Measurements from ENCODE around the gene GIT1. TPM values are rescaled to one million over a fixed set of nuclear protein-coding genes. Genes with fewer than 3 reads are reported as not detected.

Gene GIT1, protein sequence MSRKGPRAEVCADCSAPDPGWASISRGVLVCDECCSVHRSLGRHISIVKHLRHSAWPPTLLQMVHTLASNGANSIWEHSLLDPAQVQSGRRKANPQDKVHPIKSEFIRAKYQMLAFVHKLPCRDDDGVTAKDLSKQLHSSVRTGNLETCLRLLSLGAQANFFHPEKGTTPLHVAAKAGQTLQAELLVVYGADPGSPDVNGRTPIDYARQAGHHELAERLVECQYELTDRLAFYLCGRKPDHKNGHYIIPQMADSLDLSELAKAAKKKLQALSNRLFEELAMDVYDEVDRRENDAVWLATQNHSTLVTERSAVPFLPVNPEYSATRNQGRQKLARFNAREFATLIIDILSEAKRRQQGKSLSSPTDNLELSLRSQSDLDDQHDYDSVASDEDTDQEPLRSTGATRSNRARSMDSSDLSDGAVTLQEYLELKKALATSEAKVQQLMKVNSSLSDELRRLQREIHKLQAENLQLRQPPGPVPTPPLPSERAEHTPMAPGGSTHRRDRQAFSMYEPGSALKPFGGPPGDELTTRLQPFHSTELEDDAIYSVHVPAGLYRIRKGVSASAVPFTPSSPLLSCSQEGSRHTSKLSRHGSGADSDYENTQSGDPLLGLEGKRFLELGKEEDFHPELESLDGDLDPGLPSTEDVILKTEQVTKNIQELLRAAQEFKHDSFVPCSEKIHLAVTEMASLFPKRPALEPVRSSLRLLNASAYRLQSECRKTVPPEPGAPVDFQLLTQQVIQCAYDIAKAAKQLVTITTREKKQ
- 10 to 100 TPM; 72.7 to 75.1 TPM for total RNA-seq

- ChIA-PET CTCF (interaction anchor here (0.8 to 2.7 kb wide), 5 partner anchors 8 to 219 kb away, joined by 3 to 21 read pairs (median 5); partner anchors contain the start of genes ABHD15 and TP53I13), POLR2A (interaction anchor here (1.5 to 2.2 kb wide), 2 partner anchors 19 to 26 kb away, joined by 4 to 14 read pairs; no protein-coding TSS in a partner anchor)
- H3K27ac Mint-ChIP-seq, result peak within 1 kb of the TSS; percentile 90
- H3K4me3 Mint-ChIP-seq, result peak within 1 kb of the TSS; percentile 97
- peak; percentile 87 for DNase-seq
- no peaks in the 10 kb centered on the region for H3K9me3 Mint-ChIP-seq (ENCODE audit: insufficient read depth)
- no peaks in the 10 kb centered on the region for H3K27me3 Mint-ChIP-seq (ENCODE audit: low read depth)
- peaks cover 73% of the 10 kb centered on the region for H3K4me1 Mint-ChIP-seq (ENCODE audit: low read depth)
- ATAC-seq, result peak; percentile 74
- H3K36me3 Mint-ChIP-seq (ENCODE audit: low read depth), result peaks cover 2% of the 10 kb centered on the region
Measured at GRCh38 chr17:29589524-29590410, at the start of gene GIT1. GIT1 (minus strand) TSS chr17:29589648; CDS start chr17:29589378, 270 bp downstream.

DNA sequence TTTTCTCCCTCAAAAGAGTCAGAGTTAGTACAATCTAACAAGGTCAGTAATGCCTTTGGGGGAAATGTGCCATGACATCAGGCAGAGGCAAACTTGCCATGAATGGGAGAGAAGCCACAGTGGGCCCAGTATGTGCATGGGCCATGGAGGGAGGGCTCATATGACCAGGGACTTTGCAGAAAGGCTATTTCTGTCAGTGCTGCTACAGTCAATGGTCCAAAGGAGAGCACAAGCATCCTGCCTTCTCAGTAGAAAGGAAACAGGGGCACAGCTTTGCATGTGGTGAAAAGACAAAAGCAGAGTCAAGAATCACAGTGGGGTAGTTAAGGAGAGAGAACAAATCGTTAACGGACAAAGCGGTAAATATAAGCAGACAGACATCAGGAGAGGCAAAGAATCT, 44.4 kb upstream of the GIT1 start:
- no peak for DNase-seq
- POLR2A ChIA-PET, result no interaction called here
- Mint-ChIP-seq H3K9me3 (ENCODE audit: insufficient read depth) (no peaks in the 10 kb centered on the region), H3K4me3 (no peak overlapping the region), H3K27ac (peak overlapping the region; percentile 67), H3K4me1 (ENCODE audit: low read depth) (peaks cover 30% of the 10 kb centered on the region), H3K27me3 (ENCODE audit: low read depth) (no peaks in the 10 kb centered on the region), H3K36me3 (ENCODE audit: low read depth) (peaks cover 69% of the 10 kb centered on the region)
- peak; percentile 23 for ATAC-seq
- CTCF ChIA-PET, result interaction anchor here (1.2 to 3.3 kb wide), 3 partner anchors 16 to 145 kb away, joined by 3 to 19 read pairs (median 3); no protein-coding TSS in a partner anchor

- ChIA-PET POLR2A (no interaction called here), CTCF (no interaction called here)
- Mint-ChIP-seq H3K4me1 (ENCODE audit: low read depth) (peaks cover 38% of the 10 kb centered on the region), H3K36me3 (ENCODE audit: low read depth) (peaks cover 76% of the 10 kb centered on the region), H3K4me3 (no peak overlapping the region), H3K27ac (no peak overlapping the region), H3K9me3 (ENCODE audit: insufficient read depth) (no peaks in the 10 kb centered on the region), H3K27me3 (ENCODE audit: low read depth) (no peaks in the 10 kb centered on the region)
- no peak for DNase-seq
- no peak for ATAC-seq
Measured at GRCh38 chr17:29630630-29631193, 41.3 kb upstream of the GIT1 start.

DNA sequence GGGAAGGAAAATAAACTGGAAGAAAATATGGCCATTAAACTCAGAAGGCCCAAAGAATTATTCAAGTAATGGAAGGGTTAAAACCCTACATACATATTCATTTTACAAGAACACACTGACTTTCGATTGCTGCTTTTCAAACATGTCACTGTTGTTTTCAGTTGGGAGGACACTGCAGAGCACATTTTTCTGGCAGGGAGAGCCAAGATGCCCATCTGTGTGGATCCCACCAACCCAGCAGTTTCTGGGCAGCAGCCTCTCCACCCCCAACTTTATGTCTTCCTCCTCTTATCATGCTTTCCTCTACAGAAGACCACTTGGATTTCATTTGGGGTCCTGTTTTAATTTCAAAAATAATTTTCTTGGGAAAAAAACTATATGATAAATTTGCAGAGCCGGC, 40.4 kb upstream of the GIT1 start:
- peaks cover 45% of the 10 kb centered on the region for H3K4me1 Mint-ChIP-seq (ENCODE audit: low read depth)
- CTCF ChIA-PET, result interaction anchor here (0.6 kb wide), 1 partner anchor 94 kb away, joined by 3 read pairs; no protein-coding TSS in a partner anchor

GRCh38 chr17:29628644-29629043, 39.2 kb upstream of the GIT1 start:
- POLR2A ChIA-PET, result interaction anchor here (0.8 kb wide), 1 partner anchor 12 kb away, joined by 3 read pairs; no protein-coding TSS in a partner anchor
- CTCF ChIA-PET, result interaction anchor here (2.5 to 5.4 kb wide), 2 partner anchors 10 to 12 kb away, joined by 12 to 41 read pairs; no protein-coding TSS in a partner anchor
- peaks cover 67% of the 10 kb centered on the region for H3K36me3 Mint-ChIP-seq (ENCODE audit: low read depth)
- peaks cover 47% of the 10 kb centered on the region for H3K4me1 Mint-ChIP-seq (ENCODE audit: low read depth)
- no peaks in the 10 kb centered on the region for H3K9me3 Mint-ChIP-seq (ENCODE audit: insufficient read depth)
- no peaks in the 10 kb centered on the region for H3K27me3 Mint-ChIP-seq (ENCODE audit: low read depth)
- DNase-seq (no peak), ATAC-seq (no peak)
- H3K4me3 Mint-ChIP-seq, result no peak overlapping the region
- H3K27ac Mint-ChIP-seq, result no peak overlapping the region

More for the DNA sequence above, 40.4 kb upstream of the GIT1 start:
- Mint-ChIP-seq H3K27ac (no peak overlapping the region), H3K36me3 (ENCODE audit: low read depth) (peaks cover 75% of the 10 kb centered on the region), H3K4me3 (no peak overlapping the region), H3K27me3 (ENCODE audit: low read depth) (no peaks in the 10 kb centered on the region), H3K9me3 (ENCODE audit: insufficient read depth) (no peaks in the 10 kb centered on the region)
- DNase-seq, result no peak
- POLR2A ChIA-PET, result interaction anchor here (0.8 kb wide), 1 partner anchor 10 kb away, joined by 3 read pairs; no protein-coding TSS in a partner anchor
- no peak for ATAC-seq

GRCh38 chr17:29627951-29628350, 38.5 kb upstream of the GIT1 start:
- H3K9me3 Mint-ChIP-seq (ENCODE audit: insufficient read depth), result no peaks in the 10 kb centered on the region
- H3K4me3 Mint-ChIP-seq, result no peak overlapping the region
- H3K27me3 Mint-ChIP-seq (ENCODE audit: low read depth), result no peaks in the 10 kb centered on the region
- ChIA-PET CTCF (interaction anchor here (2.5 to 5.4 kb wide), 2 partner anchors 11 kb away, joined by 12 to 41 read pairs; no protein-coding TSS in a partner anchor), POLR2A (interaction anchor here (0.7 to 1.0 kb wide), 2 partner anchors 10 to 302 kb away, joined by 3 to 4 read pairs; partner anchors contain the start of gene SSH2)
- no peak for DNase-seq
- H3K4me1 Mint-ChIP-seq (ENCODE audit: low read depth), result peaks cover 50% of the 10 kb centered on the region
- no peak overlapping the region for H3K27ac Mint-ChIP-seq
- no peak for ATAC-seq
- peaks cover 64% of the 10 kb centered on the region for H3K36me3 Mint-ChIP-seq (ENCODE audit: low read depth)

DNA sequence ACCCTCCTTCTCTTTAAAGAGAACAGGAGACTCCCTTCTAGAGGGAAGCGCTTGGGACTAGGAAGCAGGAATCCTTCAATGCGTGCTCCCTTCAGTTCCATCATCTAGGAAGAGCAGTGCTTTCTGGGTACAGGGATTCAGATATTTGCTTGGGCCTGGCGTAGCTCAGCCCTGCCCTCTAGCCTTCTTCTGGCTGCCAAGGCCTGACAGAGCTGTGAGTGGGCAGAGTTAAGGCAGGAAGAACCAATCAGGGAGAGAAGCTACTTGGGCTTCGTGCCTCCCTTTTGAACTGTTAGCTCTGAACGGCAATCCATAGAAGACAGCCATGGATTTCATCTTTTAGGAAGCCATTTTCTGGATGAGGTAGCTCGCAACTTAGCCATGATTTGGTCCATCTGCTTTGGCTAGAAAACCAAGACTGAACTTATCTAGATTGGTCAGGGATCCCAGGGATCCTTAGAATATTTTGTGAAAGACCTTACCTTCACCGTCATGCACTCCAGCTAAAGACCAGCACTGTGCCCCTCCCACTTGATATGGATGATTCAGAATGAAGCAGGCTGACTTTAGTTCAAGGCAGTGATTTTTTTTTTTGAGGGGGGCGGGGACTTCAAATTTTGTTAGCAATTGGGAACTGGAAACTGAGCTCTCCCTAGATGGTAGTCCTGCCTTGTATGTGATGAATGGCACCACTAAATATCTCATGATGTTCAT, 35.7 kb upstream of the GIT1 start:
- ChIA-PET CTCF (interaction anchor here (0.5 to 5.4 kb wide), 11 partner anchors 8 to 479 kb away, joined by 3 to 41 read pairs (median 4); no protein-coding TSS in a partner anchor), POLR2A (interaction anchor here (0.6 to 1.1 kb wide), 4 partner anchors 8 to 22 kb away, joined by 3 to 4 read pairs (median 3); no protein-coding TSS in a partner anchor)
- ATAC-seq (no peak), DNase-seq (no peak)
- H3K4me3 Mint-ChIP-seq, result no peak overlapping the region
- peaks cover 62% of the 10 kb centered on the region for H3K4me1 Mint-ChIP-seq (ENCODE audit: low read depth)
- no peak overlapping the region for H3K27ac Mint-ChIP-seq
- no peaks in the 10 kb centered on the region for H3K9me3 Mint-ChIP-seq (ENCODE audit: insufficient read depth)
- H3K27me3 Mint-ChIP-seq (ENCODE audit: low read depth), result peaks cover 3% of the 10 kb centered on the region
- peaks cover 38% of the 10 kb centered on the region for H3K36me3 Mint-ChIP-seq (ENCODE audit: low read depth)

GRCh38 chr17:29624586-29624985, 35.1 kb upstream of the GIT1 start:
- ChIA-PET POLR2A (interaction anchor here (0.6 to 1.1 kb wide), 4 partner anchors 8 to 23 kb away, joined by 3 to 4 read pairs (median 3); no protein-coding TSS in a partner anchor), CTCF (interaction anchor here (0.5 to 5.4 kb wide), 11 partner anchors 8 to 480 kb away, joined by 3 to 41 read pairs (median 4); no protein-coding TSS in a partner anchor)
- peak; percentile 11 for ATAC-seq
- Mint-ChIP-seq H3K27me3 (ENCODE audit: low read depth) (peaks cover 3% of the 10 kb centered on the region), H3K27ac (peak overlapping the region; percentile 12), H3K36me3 (ENCODE audit: low read depth) (peaks cover 32% of the 10 kb centered on the region), H3K4me1 (ENCODE audit: low read depth) (peaks cover 59% of the 10 kb centered on the region), H3K9me3 (ENCODE audit: insufficient read depth) (no peaks in the 10 kb centered on the region), H3K4me3 (no peak overlapping the region)
- peak; percentile 63 for DNase-seq

- no peak for ATAC-seq
- CTCF ChIA-PET, result interaction anchor here (1.1 to 3.9 kb wide), 4 partner anchors 9 to 253 kb away, joined by 4 to 19 read pairs (median 6); no protein-coding TSS in a partner anchor
- H3K4me1 Mint-ChIP-seq (ENCODE audit: low read depth), result peaks cover 56% of the 10 kb centered on the region
- H3K27me3 Mint-ChIP-seq (ENCODE audit: low read depth), result peaks cover 3% of the 10 kb centered on the region
- no peak overlapping the region for H3K27ac Mint-ChIP-seq
- peaks cover 21% of the 10 kb centered on the region for H3K36me3 Mint-ChIP-seq (ENCODE audit: low read depth)
- no peaks in the 10 kb centered on the region for H3K9me3 Mint-ChIP-seq (ENCODE audit: insufficient read depth)
- peak overlapping the region; percentile 78 for H3K4me3 Mint-ChIP-seq
- POLR2A ChIA-PET, result interaction anchor here (0.6 to 1.4 kb wide), 2 partner anchors 35 to 251 kb away, joined by 3 read pairs; no protein-coding TSS in a partner anchor
- no peak for DNase-seq
Measured at GRCh38 chr17:29623283-29623647, 33.8 kb upstream of the GIT1 start.

Measured in activated CD8-positive, alpha-beta T cell treated with anti-CD3 and anti-CD28 coated beads, Interleukin-2, amount 10 ng/mL, durations not matched to agents 7 days and 5 days (primary cell).